HG03565 (cell line): Measurements from ENCODE around the gene ADGRB3.
"Not testable (repeated sequence)": the region's sequence is repeated elsewhere in the genome, so short reads cannot be mapped to it uniquely, and the experiment has no call there.

ENCODE experiments used
- ATAC-seq: cut with Tn5 transposase; IDR thresholded peaks from one replicate; pipeline ENCODE4 v1.9.1; 2021; ENCODE audit warnings: mild to moderate bottlenecking, moderate library complexity; ENCODE audit not compliant: unreplicated experiment

ADGRB3 gene

DNA sequence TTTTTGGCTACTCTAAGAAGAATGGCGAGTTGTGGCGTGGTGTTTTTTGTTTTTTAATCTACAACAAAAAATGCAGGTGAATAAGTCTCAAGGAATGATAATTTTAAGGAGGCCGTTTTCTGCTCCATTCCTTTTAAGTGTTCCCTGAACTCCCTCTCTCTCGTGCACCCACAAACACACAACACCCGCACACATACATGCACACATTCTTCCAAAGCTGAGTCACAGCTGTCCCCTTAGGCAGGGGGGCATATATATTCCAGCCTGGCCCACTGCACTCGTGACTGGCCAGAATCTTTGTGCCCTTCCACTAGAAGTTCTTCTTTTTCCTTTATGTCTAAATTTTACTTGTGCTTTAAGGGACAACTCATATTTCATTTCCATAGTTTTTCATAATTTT lies 756.0 kb downstream of the ADGRB3 start:
- no peak for ATAC-seq

DNA sequence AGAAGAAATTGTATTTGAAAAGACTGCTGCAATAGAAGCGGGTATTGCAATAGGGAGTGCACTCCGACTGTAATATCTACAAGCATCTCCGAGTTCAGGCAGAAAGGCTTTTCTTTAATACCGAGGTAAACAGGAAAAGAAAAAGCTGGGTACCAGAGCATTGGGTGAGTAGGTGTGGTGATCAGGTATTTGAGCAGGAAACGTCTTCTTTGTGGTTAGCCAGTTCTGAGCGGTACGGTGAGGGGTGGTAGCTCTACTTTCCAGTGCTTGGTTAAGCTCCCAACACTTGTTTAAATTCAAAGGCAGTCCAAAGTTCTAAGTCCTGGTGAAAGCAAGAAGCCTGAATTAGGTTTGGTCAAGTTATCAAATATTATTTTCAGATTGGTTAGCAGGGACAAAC lies 757.7 kb downstream of the ADGRB3 start:
- ATAC-seq, result no peak

DNA sequence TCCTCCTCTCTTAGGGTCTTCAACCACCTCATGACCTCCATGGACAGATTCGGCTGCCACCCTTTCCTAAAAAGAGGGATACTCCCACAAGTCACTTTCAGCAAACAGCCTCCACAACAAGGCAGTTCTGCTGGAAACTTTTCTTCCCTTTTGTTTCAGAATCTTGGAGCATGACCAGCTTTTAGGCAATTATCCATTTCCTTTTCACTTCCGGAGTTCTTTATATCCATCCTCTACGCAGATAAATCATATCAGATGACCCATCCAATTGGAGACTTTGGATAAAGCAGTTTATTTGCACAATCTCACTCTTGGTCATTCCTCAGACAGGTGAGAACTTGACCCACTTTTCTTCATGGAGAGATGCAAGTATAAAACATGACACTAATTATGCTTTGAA lies 763.2 kb downstream of the ADGRB3 start:
- ATAC-seq, result no peak

DNA sequence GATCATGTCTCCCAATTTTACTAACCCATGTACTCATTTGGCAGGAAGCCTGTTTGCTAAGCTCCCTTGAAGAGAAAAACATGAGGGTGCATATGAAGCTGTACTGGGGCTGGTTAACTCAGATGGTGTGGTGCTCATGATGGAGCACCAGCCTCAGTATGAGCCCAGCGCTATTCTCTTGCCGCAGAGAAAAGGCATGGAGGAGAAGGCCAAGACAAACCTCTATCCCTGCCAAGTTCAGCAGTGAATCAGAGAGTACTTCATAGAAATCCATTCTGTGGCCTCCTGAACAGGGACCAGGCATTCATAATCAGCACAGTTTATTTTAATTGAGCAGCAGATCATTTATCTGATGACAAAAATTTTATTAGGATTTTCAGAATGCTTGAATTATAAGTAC lies 763.6 kb downstream of the ADGRB3 start:
- no peak for ATAC-seq

DNA sequence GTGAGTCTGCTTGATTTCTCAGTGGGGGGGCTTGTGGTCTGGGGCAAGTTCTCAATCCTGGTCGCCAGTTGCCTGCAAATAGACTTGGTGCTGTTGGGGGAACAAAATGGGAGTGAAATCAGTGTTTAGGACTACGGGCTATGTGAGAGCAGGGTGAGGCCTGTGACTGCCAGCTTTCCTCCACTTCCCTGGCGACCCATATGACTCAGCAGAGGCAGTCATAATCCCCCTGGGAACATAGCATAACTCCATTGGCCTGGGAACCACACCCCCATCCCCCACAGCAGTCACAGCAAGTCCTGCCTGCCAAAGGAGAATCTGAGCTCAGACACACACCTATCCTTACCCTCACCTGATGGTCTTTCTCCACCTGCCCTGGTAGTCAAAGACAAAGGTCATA lies 773.8 kb downstream of the ADGRB3 start:
- no peak for ATAC-seq

DNA sequence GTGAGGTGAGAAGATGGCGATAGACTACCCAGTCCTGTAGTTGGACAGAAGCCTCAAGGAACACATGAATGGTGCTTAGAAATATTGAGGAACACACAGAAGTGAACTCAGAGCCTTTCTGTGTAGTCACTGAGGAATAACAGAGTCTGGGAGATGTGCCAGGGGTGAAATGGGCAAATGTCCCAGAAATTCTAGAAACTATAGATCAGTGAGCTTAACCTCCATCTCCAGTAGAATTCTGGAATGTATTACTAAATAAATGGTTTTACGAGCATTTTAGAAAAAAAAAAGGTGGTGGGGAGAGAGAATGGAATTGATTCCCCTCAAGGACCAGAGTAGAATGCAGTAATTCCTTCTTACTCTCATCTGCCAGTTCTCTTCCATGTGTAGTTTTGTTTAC lies 781.7 kb downstream of the ADGRB3 start:
- ATAC-seq, result no peak

DNA sequence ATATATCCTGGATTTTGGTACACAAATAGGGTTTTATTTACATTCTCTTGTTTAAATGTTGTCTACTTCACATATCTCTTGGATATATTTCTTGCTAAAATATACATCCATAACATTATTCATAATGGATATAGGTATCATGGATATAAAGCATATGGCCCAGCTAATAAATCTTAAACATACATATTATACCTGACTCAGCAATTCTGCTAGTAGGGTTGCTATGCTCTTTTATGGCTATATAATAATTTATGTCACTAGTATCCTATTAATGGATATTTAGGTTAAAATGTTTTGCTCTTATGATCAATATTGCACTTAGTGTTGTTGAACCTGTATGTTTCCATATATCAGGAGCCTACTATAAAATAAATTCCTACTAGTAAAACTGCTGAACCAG lies 786.2 kb downstream of the ADGRB3 start:
- ATAC-seq, result no peak

DNA sequence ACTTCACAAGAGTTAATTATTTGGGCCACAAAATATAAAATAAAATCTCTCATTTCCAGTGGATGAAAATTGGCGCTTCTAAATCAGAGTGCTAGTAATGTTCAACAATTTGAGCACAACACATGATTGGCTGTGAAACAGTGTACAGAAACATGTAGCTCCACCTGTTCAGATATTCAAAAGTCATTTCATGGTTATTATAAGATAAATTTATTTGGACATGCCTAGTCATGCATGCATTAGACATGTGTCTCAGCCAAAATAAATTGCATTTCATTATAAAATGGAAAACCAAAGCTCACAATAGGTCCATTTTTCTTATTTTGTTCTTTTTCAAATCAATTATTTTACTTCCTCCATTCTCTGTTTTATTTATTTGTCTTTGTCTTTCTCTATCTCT lies 786.9 kb downstream of the ADGRB3 start:
- no peak for ATAC-seq

DNA sequence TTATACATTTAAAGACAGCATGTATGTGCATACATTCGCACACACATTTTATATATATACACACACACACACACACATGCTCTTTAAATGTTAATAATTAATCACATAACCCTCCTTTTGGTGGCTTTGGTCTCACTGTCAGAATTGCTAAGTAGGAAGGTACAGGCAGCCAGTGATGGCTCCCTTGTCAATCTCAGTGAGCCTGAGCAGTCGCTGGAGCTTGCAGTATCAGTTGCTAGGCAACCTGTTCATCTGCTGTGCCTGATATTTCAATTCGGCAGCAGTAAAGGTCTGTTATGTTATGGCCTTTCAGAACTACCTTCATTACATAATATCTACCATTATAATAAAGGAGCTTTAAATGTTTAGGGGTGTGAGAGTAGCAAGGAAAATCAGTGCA lies 787.4 kb downstream of the ADGRB3 start:
- no peak for ATAC-seq

DNA sequence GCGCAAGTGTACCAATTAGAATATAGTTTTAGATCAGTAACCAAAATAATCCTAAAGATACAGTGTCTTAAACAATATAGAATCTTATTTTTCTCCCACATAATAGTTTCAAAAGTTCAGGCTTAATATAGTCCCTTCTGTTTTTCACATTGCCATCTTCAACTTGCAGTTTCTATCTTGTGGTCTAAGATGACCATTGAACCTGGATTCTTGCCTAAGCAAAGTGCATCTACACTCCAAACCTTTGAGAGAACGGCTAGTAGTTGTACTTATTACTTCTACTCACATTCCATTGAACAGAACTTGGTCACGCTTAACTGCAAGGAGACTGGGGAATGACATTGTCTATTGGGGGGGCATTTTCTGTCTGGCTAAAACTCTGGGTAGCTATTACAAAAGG lies 788.7 kb downstream of the ADGRB3 start:
- ATAC-seq, result no peak

DNA sequence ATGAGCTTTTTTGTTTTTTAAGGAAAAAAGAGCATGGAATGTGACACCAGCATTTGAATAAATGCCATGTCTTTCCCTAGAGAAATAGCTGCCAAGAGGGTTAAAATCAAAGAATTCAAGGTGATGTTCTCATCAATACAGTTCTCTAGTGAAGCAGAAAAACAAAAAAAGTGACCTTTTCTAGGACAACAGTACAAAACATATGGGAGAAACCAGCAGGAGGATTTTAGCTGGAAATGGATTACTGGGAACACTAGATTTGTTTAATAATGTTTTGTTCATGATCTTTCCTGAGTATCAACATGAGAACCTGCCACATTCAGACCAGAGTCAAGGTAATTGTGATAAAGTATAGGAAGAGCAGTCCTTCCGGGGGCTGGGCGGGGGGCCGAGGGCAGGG lies 789.5 kb downstream of the ADGRB3 start:
- ATAC-seq, result no peak

DNA sequence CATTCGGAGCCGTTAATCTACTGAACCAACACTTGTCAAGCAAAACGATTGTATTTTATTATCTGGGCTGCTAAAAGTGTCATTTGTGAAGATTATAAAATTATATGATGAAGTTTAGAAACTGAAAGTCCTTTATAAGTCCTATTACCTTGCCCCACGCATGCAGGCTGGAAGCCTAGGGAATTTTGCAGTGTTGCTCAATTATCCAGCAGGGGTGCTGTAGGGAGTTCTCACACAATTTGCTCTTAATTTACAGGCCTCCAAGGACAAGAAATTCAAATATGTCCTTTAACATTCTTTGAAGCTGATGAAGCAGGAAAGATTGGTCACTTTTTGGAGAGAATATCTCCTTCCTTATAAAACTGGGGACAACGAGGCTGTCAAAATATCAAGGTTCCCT lies 792.8 kb downstream of the ADGRB3 start:
- ATAC-seq, result no peak

DNA sequence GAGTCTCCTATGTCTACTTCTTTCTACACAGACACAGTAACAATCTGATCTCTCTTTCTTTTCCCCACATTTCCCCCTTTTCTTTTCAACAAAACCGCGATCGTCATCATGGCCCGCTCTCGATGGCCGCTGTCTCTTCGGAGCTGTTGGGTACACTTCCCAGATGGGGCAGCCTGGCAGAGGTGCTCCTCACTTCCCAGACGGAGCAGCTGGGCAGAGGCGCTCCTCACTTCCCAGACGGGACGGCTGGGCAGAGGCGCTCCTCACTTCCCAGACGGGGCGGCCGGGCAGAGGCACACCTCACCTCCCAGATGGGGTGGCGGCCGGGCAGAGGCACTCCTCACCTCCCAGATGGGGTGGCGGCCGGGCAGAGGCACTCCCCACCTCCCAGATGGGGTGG lies 797.1 kb downstream of the ADGRB3 start:
- not testable (repeated sequence) for ATAC-seq

DNA sequence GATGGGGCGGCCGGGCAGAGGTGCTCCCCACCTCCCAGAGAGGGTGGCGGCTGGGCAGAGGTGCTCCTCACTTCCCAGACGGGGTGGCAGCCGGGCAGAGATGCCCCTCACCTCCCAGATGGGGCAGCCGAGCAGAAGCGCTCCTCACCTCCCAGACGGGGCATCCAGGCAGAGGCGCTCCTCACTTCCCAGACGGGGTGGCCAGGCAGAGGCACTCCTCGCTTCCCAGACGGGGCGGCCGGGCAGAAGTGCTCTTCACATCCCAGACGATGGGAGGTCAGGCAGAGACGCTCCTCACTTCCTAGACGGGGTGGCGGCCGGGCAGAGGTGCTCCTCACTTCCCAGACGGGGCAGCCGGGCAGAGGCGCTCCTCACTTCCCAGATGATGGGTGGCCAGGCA lies 798.0 kb downstream of the ADGRB3 start:
- ATAC-seq, result not testable (repeated sequence)

DNA sequence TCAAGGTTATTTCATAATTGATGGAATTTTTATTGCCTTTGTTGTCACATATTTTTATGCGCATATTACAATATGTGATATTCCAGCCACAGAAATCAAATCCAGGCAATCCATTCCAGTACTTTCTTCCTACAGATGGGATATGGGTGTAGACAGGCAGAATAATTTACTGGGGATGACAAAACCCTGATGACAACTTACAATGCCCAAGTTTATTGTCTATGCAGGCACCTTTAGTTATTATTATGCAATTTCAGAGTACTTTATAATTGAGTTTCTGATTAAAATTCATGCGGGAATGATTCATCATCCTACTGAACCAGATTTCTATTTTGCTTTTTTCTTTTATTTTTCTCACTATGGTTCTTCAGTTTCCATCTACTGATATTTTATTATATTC lies 803.0 kb downstream of the ADGRB3 start:
- ATAC-seq, result no peak
